Mammary epithelial cell (primary cell): ENCODE data around the gene KCNIP1.

Experiments used
- EZH2 ChIP-seq: IDR thresholded peaks from 2 replicates; pipeline ENCODE4 v1.6.1; 2012; ENCODE audit warnings: low read length, inconsistent platforms, borderline replicate concordance
- TF ChIP-seq, protein P1 (sequence below), 2 donors: IDR thresholded peaks in 1 of 2; conservative IDR thresholded peaks in 1 of 2; 2 replicates each; pipeline ENCODE4 v1.5.1; 2011 to 2012; ENCODE audit warnings: inconsistent platforms in 2 of 2, low read length in 2 of 2, mild to moderate bottlenecking in 2 of 2, control low read depth in 1 of 2, low read depth in 1 of 2; ENCODE audit not compliant: insufficient read depth in 1 of 2; ENCODE audit errors: extremely low read depth in 1 of 2

DNA sequence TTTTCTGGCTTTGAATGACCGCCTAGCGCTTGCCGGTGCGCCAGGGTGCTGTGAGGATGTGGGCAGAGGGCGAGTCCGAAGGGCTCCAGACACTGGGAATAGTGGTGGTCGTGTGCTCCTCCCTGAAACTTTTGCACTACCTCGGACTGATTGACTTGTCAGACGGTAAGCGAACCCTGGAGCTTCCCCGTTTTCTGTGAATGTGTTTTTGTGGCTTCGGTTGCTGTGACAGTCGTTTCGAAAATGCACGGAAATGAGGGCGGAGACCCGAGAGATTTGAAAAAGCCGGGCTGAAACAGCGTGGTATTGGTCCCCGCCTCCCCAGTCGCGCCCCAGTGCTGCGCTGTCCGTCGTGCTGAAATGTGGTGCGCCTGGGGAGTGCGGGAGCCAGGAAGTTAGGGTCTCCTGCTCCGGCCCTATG lies 177.2 kb downstream of the KCNIP1 start:
- TF ChIP-seq, protein P1, sequence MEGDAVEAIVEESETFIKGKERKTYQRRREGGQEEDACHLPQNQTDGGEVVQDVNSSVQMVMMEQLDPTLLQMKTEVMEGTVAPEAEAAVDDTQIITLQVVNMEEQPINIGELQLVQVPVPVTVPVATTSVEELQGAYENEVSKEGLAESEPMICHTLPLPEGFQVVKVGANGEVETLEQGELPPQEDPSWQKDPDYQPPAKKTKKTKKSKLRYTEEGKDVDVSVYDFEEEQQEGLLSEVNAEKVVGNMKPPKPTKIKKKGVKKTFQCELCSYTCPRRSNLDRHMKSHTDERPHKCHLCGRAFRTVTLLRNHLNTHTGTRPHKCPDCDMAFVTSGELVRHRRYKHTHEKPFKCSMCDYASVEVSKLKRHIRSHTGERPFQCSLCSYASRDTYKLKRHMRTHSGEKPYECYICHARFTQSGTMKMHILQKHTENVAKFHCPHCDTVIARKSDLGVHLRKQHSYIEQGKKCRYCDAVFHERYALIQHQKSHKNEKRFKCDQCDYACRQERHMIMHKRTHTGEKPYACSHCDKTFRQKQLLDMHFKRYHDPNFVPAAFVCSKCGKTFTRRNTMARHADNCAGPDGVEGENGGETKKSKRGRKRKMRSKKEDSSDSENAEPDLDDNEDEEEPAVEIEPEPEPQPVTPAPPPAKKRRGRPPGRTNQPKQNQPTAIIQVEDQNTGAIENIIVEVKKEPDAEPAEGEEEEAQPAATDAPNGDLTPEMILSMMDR (conservative IDR thresholded peaks at IDR 0.05 in 1 of 2, IDR thresholded peaks at IDR 0.05 in 1 of 2; ENCODE audit: extremely low read depth in 1 of 2, insufficient read depth in 1 of 2, low read depth in 1 of 2, low read length in 2 of 2), result no peak
- TF ChIP-seq EZH2, result no peak
